ENCODE data around the gene GPC3.
A peak's percentile ranks its signal among the peaks of the same experiment; 100 is the strongest.

GPC3 gene

DNA sequence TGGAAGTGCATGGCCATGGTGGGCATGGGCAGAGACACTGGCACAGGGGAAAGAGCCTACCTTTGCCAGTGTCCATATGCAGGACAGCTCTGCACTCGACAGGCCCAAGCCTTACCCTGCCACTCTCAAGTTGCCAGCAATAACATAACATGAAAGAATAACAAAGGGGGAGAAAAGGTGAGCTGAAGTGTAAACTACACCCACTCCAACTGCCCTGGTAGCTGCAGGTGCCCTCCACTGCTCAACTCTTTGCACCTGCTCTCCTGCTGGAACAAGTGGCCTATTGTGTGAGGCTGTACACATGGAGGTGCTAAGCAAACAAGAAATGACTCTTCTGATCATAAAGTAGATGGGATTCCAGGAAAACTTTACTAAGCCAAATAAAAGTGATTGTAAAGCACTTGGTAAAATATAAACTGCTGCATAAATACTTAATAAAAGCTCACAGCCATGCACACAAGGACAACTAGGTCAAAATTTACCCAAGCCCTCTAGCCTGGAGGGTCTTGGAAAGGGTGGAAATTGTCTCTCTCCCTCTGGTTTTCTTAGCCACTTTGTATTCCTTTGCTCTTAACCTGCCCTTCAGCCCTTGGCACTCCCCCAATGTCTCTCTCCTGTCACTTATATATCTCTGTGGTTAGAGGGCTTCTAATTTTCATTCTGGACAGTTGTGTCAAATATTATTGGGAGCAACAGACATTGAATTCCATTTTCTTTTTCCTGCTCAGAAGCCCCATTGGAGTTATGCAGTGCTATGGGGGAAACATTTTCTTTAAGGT lies 308.9 kb downstream of the GPC3 start:
- no peak for DNase-seq

DNA sequence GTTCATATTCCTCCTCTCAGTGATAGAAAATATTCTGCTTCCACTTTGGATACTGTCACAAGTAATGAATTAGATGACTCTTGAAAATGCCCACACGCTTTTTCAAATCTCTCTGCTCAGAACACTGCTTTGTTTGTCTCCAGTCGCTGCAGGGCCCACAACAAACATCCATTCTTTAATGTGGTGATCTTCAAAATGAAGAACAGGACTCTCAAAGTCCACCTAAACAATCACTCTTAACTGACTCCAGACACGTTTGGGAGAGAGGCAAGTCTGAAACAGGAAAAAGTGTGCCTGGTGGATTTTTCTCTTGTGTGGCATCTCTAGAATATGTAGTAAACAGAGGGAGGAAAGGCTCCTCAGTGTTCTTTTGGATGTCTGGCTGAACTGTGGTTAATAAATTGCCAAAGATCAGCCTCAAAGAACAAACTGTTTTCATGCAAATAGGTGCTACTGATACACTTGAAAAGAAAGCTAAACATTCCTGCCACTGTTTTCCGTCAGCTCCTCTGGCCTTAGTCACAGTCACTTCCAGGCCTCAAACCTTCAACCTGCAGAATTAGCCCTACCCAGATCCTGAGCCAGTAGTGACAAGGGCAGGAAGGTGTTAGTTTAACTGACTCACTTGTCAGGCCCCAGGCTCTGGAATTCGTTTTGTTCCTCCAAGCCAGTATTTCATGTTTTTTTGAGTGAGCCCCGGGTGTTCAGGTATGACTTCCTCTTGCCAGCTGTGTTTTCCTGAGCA lies 310.5 kb downstream of the GPC3 start:
- DNase-seq = no peak

DNA sequence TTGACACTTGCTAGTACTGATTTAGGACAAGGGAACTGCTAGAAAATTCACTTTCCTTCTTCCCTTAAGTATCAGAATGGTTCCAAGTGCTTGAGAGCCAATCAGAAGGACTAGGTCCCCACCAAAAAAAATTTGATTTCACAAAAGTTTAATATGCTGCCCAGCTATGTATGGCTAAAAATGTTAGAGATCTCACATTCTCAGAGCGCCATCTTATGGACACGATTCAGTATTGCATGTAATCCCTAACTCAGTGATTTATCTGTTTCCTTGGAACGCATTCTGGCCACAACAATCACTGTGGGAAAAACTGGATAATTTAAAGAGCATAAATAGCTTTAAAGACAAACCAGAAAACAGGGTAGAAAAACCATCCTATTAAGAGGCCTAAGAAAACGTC lies 315.0 kb downstream of the GPC3 start:
- peak; percentile 54 for DNase-seq

DNA sequence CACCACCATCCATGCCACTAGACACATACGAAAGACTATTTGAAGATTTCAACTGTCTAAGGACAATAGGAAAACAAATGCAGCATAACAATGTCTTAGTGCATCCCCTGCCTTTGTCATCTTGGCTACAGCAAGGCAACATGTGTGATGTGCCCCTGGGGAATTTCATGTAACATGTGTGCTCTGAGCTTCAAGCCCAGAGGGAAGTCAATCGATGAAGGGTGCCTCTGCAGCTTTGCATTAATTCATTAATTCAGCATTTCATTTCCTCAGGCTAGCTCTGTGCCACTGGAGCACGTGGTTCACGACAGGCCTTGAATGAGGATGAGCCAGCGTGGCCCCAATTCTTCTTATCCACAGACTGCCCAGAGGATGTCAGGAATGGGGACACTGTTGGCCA lies 316.2 kb downstream of the GPC3 start:
- no peak for DNase-seq

DNA sequence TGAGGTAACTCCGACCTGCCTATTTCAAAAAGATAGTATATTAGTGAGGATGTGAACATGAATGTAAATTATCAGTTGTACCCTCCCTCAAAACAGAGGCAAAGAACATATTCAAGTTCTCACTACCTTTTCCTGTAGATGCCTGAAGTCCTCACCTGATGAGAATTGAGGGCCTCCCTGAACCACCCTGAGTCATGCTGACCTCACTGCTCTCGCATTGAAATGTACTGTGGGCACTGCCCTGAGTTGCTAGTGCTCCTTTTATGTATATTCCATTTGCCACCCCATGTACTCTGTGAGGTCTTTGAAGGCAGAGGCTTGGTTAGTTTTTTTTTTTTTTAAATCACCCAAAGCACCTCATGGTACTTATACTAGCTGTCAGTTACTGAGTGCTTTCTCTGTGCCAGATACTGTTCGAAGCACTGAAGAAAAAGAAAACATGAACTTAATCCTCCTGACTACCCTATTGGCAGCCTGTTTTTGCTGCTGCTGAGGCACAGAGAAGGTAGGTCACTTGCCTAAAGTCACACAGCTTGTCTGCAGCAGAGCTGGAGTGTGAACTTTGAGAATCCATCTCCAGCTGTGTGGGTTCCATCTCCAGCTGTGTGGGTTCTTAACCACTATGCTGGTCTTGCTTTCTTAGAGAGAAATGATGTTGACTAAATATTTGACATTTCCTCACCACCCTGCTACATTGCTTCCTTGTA lies 317.0 kb downstream of the GPC3 start:
- no peak for DNase-seq

DNA sequence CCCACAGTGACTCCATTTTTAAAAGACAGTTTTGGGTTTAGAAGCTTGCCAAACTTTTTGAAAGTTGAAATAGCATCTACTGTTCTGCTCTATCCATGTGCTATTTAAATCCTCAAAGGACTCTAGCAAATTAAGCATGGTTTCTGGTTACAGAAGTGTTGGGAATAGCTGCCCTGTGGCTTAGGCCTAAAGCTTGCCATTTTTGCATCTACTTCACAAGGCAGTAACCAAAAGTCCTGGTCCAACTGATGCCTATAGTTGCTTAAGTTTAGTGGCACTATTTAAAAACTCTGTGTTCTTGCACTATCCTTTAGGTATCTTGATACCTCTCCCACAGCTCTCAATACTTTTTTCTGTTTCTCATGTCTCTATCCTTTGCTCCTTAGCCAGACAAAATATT lies 319.1 kb downstream of the GPC3 start:
- no peak for DNase-seq

DNA sequence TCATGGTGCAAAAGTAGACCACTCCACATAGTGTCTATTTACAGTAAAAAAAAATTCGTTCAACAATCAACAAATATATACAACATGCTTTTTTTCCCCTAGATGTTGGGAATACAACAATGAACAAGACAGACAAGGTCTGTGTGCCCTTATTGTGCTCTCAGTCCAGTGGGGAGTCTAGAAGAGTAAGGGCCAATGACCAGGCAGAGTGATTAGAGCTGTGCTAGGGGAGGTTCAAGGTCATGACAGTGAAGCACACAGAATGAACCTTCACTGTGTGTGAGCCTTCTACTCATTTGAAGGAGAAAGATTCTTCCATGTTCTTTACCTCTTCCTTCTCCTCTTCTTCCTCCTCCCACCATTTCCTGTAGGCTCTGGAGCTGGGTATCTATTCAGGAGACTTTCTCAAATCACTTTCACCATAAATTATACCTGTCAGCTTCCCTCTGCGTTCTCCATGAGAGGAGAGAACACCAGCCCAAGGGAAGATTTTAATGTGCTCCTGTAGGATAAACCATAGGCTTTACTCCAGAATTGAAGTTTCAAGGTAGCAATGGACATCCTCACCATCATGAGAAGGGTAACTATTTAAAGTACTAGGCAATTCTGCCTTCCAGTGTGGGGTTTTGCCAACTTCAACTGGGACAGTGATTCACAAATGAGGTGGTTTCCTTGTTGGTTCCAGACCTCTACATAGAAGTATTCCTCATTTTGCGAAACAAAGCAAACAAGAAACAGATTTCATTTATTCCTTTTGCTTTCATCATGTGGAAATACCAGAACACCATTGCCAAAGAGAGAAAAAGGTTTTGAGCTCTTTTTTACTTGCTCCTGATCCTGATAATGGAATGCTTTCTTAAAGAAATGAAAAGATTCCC lies 323.2 kb downstream of the GPC3 start:
- peak; percentile 58 for DNase-seq

DNA sequence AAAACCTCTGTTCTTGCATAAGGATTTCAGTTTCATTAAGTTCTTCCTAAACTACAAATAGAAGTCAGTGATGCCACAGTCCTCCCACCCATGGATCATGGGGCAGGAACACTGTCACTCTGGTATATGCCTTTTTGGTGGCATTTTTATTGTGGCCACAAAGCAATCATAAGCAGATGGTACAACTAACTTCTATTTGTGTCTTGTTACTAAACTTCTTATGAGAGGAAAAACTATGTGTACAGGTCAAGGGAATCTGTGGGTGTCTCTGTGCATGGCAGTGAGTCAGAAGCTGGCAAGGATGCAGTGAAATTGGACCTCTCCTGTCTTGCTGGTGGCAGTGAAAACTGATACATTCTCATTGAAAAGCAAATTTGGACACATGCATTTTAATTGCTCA lies 325.1 kb downstream of the GPC3 start:
- peak; percentile 60 for DNase-seq

DNA sequence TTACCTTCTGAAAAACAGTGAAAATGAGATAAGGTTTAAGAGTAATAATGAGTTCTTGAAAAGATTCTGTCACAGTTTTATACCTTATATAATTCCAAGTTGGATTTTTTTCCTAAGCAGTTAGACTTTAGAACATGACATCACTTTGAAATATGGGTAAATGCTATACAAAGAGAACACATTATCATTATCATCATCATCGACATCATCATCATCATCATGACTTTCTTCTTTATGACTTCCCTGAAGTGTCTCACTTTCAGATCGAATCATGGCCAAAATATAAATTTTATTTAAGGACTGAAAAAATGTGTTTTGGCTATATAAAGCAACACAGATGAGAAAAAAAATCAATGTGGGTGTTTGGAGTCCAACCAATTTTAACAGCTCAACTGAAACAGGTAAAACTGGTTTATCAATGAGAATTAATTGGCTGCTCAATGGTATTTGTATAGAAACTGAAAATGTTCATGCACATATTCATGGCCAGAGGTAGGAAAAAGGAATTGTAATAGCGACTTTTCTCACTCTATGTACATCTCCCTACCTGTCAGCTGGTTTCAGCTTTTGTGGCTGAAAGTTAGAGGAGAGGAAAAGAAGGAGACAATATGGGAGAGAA lies 327.0 kb downstream of the GPC3 start:
- DNase-seq = no peak

DNA sequence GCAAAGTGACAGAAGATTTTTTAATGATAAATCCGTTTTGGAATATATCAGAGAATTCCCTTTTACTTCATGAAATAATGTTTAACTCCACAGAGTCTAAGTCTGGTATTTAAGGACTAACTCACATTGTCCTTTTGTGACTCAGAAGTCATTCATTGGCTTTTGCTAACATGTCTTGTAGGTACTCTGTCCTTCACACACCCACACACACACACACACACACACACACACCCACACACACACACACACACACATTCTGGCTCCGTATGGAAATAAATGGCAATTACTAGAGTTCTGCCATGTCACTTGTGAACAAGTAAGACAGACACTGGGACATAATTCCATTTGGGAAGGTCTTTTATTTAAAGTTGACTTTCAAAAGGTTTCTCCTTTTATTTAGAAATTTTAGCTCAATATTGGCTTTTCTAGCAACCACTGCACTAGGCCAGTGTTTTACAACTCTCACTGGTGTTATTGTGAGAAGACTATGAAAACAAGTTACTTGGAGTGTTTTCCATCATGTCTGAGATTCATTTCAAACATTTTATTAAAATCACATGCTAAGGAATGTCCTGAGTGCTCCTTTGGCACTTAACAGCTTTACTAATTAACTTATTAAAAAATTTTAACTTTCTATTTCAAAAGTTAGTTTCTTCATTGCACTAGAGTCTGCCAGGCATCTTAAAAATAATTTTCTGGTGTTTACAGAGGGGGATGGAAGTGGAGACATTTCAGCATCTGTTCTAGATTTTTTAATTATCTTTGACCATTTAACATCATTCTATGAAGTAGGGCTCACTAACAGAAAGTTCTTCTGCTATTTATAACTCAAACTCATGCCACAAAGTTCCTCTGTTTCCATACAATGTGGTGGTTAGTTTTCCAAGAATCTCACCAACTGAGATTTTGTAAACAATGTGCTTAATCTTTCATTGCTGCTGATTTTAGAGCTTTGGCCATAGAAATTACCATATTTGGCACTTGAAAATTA lies 329.8 kb downstream of the GPC3 start:
- peak; percentile 44 for DNase-seq

DNA sequence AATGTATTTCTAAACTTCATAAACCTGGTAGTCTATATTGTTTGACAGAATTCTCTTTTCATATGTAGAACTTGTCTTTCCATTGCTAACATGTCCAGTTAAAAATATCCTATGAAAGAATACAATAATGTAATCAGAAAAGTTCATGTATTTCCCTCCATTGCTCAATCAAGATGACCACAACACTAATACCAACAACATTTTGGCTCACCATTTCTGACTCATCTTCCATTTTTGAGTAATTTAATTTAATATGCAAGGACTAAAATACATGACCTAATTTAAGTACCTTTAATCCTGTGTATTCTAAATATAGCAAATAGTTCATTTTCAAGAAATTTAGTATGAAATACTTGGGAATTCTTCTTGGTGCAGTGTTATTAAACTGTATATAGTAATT lies 330.6 kb downstream of the GPC3 start:
- peak; percentile 45 for DNase-seq

DNA sequence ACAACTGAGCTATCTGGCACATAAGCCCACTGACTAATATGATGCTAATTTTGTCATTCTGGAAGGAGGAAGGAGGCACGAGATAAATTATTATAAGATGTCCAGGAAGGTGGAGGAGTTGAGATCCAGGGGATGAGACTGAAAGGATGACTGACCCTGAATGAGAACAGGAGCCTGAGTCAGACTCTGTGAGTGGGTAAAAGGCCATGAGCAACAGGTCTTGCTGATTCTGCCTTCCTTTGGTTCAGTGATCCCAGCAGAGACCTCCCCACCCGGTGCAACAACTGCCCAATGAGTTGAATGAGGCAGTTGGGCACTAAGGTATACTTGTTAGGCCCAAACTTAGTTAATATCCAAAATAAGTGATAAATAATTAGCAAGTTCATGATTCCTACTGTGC lies 332.0 kb downstream of the GPC3 start:
- DNase-seq = no peak

DNA sequence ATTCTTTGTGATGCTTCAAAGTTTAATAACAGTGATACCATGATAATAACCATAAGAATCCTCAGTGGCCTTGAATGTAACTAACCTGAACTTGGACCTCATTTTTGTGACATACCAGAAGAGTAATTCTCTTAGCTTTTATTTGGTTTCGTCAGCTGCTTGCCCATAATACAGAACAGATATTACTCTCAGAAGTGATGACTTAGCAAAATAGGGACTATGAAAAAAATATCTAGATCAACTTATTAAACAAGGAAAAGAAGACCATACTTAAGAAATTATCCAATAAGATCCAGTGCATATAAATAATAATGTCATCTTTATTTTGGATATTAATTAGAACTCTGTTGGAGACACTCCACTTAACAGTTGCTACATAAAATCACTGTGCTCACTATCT lies 333.2 kb downstream of the GPC3 start:
- DNase-seq = no peak

DNA sequence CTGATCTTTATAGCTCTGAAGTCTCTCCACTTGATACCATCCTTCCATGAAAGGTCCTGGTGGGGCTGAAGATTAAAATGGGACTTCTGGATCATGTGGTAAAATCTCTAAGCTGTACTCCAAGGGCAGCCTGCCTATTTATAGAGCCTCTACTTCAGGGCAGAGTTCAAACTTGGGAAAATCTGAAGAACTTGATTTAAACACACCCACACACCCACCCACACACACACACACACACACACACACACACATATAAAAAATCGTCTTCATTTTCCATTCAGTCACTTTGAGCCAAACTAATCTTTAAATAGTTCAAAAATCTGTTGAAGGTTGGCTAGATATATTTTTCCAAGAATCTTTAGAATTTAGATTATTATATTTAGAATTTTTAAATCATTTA lies 335.2 kb downstream of the GPC3 start:
- DNase-seq = no peak

DNA sequence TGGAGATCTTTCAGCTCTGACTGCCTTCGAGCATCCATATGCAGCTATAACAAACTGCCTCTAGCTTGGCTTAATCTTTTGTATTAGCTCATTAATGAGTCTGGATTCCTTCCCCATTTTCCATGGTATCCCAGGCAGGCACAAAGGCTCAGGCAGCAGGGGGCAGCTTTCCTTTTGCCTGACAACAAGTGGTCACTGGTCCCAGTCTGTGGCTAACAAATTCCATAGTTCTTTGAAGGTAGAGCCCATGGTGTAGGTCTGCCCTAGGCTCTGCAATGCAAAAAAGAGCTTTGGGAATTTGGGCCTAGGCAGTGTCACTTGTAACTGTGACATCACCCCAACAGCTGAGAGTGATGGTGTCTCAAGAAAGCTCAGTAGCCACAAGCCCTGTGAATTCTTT lies 335.7 kb downstream of the GPC3 start:
- DNase-seq = no peak

DNA sequence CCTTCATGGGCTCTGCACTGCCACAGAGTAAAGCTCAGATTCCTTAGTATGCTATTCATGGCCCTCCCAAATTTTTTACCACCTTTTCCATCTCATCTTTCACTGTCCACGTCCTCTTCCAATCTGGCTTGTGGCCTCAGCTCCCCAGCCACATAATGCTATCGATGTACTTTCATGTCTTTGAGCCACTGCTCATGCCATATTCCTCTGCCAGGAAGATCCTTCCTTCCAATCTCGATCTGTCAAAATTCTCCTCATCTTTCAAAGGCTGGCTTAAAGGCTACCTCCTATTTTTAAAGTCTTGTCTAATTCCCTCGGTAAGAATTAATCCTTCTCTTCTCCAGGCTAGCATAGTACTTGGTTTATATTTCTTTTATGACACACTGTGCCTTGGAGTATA lies 336.8 kb downstream of the GPC3 start:
- DNase-seq = no peak

DNA sequence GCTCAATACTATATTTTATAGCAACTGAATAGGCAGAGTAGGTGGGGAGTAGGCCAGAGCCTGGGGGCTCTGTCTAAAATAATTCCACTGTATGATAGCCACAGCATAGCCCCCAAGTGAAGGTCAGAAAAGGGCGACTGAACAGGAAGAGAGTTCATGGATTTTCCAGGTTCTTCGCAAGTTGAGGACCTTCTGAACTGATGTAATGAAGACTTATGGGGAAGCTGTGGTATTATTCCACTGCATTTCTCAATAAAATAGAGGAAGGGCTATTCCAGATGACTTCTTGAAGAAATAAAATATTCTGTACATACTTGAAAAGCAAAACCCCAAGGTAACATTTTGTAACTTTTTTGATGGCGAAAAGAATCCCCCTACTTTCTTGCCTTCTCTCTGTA lies 338.7 kb downstream of the GPC3 start:
- DNase-seq = no peak

DNA sequence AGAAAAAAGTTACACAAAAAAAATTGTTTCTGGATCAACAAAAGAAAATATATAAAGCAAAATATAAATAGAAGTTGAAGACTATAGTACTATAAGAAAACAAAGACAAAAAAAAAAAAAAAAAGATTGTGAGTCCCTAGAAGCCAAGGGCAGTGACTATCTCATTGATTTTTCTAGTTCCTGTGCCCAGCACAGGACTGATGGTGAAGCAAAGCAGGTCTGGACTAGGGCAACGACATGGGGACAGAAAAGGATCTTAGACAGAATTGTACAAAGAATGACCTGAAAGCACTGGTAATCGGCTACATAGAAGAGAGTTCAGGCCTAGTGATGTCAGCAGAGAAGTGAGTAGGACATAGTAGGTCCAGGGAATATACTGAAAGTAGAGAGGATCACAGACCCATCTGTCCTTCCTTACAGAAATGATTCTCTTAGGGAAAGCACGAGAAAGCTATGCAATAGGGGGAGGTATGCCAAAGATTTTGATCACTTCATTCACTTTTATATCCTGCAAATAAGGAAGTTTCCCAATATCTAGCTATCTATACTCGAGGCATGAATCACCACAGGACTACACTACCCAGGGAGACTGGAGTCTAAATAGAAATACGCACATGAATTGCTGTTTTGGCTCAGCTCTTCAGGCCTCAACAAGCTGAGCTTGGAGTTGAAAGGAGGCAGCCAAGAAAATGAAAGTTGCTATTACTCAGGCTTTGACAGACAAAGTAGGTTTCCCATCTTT lies 339.2 kb downstream of the GPC3 start:
- DNase-seq = peak; percentile 87

DNA sequence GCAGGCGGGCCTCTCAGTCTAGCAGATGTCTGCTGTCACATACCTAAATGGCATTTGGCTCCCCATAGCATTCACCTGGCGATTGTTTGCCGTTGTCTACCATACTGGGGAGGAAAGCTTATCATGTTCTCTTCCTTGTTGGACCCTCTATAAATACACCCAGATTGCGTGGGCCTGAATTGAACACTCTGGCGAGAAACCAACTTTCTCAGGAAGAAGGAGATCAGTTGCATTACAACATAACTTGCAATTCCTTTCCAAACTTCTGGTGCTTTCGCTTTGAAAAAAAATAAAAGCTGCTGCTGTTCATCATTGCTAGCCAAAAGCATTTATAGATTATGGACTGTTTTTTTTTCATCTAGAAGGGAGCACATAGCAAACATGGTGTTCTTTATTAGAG lies 340.1 kb downstream of the GPC3 start:
- peak; percentile 57 for DNase-seq
